ENCODE results near the gene BAHCC1.

BAHCC1 gene

DNA sequence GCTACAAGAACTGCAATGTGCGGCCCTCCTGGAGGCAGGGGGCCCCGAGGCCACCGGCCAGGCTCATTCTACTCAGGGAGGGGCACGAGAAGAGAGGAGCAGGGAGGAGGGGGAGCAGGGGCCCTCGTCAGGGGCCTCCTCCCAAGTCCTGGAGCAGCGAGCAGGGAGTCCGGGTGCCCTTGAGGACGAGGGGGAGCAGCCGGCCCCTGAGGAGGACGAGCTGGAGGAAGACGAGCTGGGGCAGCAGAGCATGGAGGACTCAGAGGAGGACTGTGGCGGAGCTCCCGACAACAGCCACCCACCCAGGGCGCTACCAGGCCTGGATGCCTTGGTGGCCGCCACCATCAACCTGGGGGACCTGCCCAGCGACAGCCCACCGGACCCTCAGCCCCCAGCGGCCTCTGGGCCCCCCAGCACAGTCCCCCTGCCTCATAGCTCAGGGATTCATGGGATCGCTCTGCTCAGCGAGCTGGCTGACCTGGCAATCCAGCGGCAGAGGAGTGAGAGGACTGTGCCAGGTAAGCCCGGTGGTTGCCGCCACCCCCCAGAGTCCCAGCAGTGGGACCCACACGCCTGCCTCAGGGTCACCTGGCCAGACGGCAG, 52.2 kb downstream of the BAHCC1 start:
- no peak for TF ChIP-seq CTCF (IDR thresholded peaks at IDR 0.05; ENCODE audit: borderline replicate concordance, insufficient read depth, low read depth, low read length)
- no peak overlapping the region for H3K4me3 ChIP-seq (ENCODE audit: low read depth, low read length)

- no peak for TF ChIP-seq CTCF (IDR thresholded peaks at IDR 0.05; ENCODE audit: borderline replicate concordance, insufficient read depth, low read depth, low read length)
- H3K4me3 ChIP-seq (ENCODE audit: low read depth, low read length), result no peak overlapping the region
Measured at GRCh38 chr17:81448442-81448841, 53.2 kb downstream of the BAHCC1 start.

GRCh38 chr17:81448950-81449349, 53.7 kb downstream of the BAHCC1 start:
- no peak overlapping the region for H3K4me3 ChIP-seq (ENCODE audit: low read depth, low read length)
- no peak for TF ChIP-seq CTCF (IDR thresholded peaks at IDR 0.05; ENCODE audit: borderline replicate concordance, insufficient read depth, low read depth, low read length)

GRCh38 chr17:81449351-81449750, 54.1 kb downstream of the BAHCC1 start:
- no peak for TF ChIP-seq CTCF (IDR thresholded peaks at IDR 0.05; ENCODE audit: borderline replicate concordance, insufficient read depth, low read depth, low read length)
- H3K4me3 ChIP-seq (ENCODE audit: low read depth, low read length), result no peak overlapping the region

DNA sequence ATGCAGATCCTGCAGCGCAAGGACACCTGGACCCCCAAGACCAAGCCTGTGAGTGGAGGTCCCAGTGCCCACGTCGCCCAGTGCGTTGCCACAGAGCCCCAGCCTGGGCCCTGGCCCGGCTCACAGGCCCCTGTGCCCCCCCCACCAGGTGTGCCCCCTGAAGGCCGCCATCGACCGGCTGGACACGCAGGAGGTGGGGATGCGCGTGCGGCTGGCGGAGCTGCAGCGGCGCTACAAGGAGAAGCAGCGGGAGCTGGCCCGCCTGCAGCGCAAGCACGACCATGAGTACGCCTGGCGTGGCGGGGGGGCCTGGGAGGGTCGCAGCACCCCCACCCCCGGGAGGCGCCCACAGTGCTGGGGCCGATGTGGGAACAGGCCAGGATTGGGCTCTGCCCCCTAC, 56.6 kb downstream of the BAHCC1 start:
- TF ChIP-seq CTCF (IDR thresholded peaks at IDR 0.05; ENCODE audit: borderline replicate concordance, insufficient read depth, low read depth, low read length), result no peak
- H3K4me3 ChIP-seq (ENCODE audit: low read depth, low read length), result no peak overlapping the region

DNA sequence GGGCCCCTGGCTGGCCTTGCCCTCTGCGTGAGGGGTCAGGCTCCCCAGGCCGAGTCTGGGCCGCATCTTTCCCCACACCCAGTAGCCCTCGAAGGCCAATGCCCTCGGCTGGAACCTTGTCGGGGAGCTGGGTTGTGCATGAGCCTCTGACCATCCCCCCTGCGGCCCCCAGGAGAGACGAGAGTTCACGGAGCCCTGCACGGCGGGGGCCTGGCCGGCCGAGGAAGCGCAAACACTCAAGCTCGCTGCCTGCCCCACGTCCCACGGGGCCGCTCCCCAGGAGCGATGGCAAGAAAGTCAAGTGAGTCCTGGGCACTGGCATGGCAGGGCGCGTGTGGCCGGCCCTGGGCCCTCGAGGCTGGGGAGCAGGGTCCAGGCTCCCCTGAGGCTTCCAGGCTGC, 57.3 kb downstream of the BAHCC1 start:
- TF ChIP-seq CTCF (IDR thresholded peaks at IDR 0.05; ENCODE audit: borderline replicate concordance, insufficient read depth, low read depth, low read length), result no peak
- H3K4me3 ChIP-seq (ENCODE audit: low read depth, low read length), result no peak overlapping the region

- TF ChIP-seq CTCF (IDR thresholded peaks at IDR 0.05; ENCODE audit: borderline replicate concordance, insufficient read depth, low read depth, low read length), result no peak
Measured at GRCh38 chr17:81453076-81453475, 57.8 kb downstream of the BAHCC1 start.

More at GRCh38 chr17:81453076-81453475, 57.8 kb downstream of the BAHCC1 start:
- no peak overlapping the region for H3K4me3 ChIP-seq (ENCODE audit: low read depth, low read length)
